DND-41 (cell line): ENCODE measurements around the gene PEX5L.

Experiments used
- EZH2 ChIP-seq: IDR thresholded peaks from 3 replicates; pipeline ENCODE4 v1.6.1; 2012; ENCODE audit warnings: borderline replicate concordance, low read depth, mild to moderate bottlenecking, moderate library complexity, low read length, inconsistent platforms; ENCODE audit not compliant: severe bottlenecking
- TF ChIP-seq, protein P1 (sequence below): IDR thresholded peaks from 2 replicates; pipeline ENCODE4 v1.5.1; 2012; ENCODE audit warnings: borderline replicate concordance, low read length, moderate library complexity, mild to moderate bottlenecking; ENCODE audit not compliant: poor library complexity, severe bottlenecking; ENCODE audit errors: extremely low read depth

DNA sequence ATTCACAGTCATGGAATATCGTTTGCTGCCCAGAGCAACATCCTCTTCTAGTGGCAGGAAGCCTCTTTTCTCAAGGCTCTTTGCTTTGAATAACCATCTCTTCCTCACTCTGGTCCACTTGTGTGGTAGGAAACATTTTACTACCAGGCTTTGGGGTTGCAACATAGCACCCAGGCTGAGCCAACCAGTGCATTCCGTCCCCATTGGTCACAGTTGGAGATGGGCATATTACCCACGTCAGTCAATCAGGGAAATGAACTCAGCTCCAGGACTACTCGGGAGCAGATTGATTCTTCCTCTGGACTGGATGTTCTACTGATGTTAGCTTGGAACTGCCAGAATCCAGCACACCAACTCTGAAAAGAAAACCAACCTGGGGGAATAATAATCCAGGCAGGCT lies 4.2 kb upstream of the PEX5L start:
- TF ChIP-seq, protein P1, sequence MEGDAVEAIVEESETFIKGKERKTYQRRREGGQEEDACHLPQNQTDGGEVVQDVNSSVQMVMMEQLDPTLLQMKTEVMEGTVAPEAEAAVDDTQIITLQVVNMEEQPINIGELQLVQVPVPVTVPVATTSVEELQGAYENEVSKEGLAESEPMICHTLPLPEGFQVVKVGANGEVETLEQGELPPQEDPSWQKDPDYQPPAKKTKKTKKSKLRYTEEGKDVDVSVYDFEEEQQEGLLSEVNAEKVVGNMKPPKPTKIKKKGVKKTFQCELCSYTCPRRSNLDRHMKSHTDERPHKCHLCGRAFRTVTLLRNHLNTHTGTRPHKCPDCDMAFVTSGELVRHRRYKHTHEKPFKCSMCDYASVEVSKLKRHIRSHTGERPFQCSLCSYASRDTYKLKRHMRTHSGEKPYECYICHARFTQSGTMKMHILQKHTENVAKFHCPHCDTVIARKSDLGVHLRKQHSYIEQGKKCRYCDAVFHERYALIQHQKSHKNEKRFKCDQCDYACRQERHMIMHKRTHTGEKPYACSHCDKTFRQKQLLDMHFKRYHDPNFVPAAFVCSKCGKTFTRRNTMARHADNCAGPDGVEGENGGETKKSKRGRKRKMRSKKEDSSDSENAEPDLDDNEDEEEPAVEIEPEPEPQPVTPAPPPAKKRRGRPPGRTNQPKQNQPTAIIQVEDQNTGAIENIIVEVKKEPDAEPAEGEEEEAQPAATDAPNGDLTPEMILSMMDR, result no peak
- no peak for TF ChIP-seq EZH2
